ENCODE data around the gene UBA52.

DNA sequence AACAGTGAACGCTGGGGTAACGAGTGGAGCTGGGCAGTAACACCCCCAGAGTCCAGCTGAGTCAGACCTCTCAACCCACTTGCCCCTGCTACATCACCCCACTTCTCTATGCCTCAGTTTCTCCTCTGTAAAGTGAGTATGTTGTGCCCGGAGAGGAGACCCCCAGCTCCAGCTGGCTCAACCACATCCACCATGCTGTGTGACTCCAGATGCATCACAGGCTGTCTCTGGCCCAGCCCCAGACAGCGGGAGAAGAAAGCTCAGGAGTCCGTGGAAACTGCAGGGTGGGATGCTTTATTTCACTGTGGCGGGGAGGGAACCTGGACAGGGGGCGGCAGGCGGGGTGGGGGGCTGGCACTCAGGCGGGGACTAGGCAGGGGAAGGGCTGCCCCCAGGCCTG, 40.2 kb upstream of the UBA52 start:
- no peak for TF ChIP-seq EZH2 (IDR thresholded peaks at IDR 0.05; ENCODE audit: borderline replicate concordance, insufficient read depth, low read depth, low read length, poor library complexity, severe bottlenecking)
- TF ChIP-seq, protein P1, sequence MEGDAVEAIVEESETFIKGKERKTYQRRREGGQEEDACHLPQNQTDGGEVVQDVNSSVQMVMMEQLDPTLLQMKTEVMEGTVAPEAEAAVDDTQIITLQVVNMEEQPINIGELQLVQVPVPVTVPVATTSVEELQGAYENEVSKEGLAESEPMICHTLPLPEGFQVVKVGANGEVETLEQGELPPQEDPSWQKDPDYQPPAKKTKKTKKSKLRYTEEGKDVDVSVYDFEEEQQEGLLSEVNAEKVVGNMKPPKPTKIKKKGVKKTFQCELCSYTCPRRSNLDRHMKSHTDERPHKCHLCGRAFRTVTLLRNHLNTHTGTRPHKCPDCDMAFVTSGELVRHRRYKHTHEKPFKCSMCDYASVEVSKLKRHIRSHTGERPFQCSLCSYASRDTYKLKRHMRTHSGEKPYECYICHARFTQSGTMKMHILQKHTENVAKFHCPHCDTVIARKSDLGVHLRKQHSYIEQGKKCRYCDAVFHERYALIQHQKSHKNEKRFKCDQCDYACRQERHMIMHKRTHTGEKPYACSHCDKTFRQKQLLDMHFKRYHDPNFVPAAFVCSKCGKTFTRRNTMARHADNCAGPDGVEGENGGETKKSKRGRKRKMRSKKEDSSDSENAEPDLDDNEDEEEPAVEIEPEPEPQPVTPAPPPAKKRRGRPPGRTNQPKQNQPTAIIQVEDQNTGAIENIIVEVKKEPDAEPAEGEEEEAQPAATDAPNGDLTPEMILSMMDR (IDR thresholded peaks at IDR 0.05): no peak

Measured in B cell (primary cell).